ENCODE results near the gene KCNAB3.
A peak's percentile ranks its signal among the peaks of the same experiment; 100 is the strongest.

The KCNAB3 gene

GRCh38 chr17:7889166-7889955 lies 40.3 kb downstream of the KCNAB3 start:
- TF ChIP-seq TAF1 (IDR thresholded peaks at IDR 0.05; ENCODE audit: low read depth) = peak; percentile 28; the same call in 1 of the 2 replicates
- peak; percentile 62 for TF ChIP-seq TEAD4 (IDR thresholded peaks at IDR 0.05)
- TF ChIP-seq ZBTB7A (IDR thresholded peaks at IDR 0.05; ENCODE audit: low read depth) = peak; percentile 80; the same call in 1 of the 2 replicates
- TF ChIP-seq CREB1 (IDR thresholded peaks at IDR 0.05; ENCODE audit: low read depth) = no peak
- no peak for TF ChIP-seq EGR1 (IDR thresholded peaks at IDR 0.05)
- TF ChIP-seq CEBPB (IDR thresholded peaks at IDR 0.05) = no peak
- peak; percentile 98 for TF ChIP-seq NFIC (IDR thresholded peaks at IDR 0.05)
- 0 out of 2 replicates have a peak, but pooled peaks have one; percentile 29 for TF ChIP-seq USF1 (IDR thresholded peaks at IDR 0.05)
- TF ChIP-seq EP300 (IDR thresholded peaks at IDR 0.05; ENCODE audit: borderline replicate concordance) = peak; percentile 69
- TF ChIP-seq RAD21 (IDR thresholded peaks at IDR 0.05; ENCODE audit: low read depth) = peak; percentile 29; the same call in 1 of the 2 replicates
- TF ChIP-seq TCF12 (IDR thresholded peaks at IDR 0.05; ENCODE audit: low read depth) = peak; percentile 81
- TF ChIP-seq MAX (IDR thresholded peaks at IDR 0.05) = peak; percentile 67
- TF ChIP-seq YY1 (IDR thresholded peaks at IDR 0.05; ENCODE audit: low read depth) = peak; percentile 69
- no peak for TF ChIP-seq FOXM1 (IDR thresholded peaks at IDR 0.05; ENCODE audit: borderline replicate concordance, low read depth)
- no peak for TF ChIP-seq REST (IDR thresholded peaks at IDR 0.05; ENCODE audit: low read depth)

GRCh38 chr17:7888184-7888920 lies 41.3 kb downstream of the KCNAB3 start, which contains the start of gene CHD3:
Gene CHD3, plus strand, starts transcription at chr17:7888789. Its CDS starts 212 bp downstream, at chr17:7889001.
- TF ChIP-seq RAD21 (IDR thresholded peaks at IDR 0.05; ENCODE audit: low read depth) (no peak), TEAD4 (IDR thresholded peaks at IDR 0.05) (no peak), TCF12 (IDR thresholded peaks at IDR 0.05; ENCODE audit: low read depth) (peak; percentile 61; the same call in 1 of the 2 replicates), MAX (IDR thresholded peaks at IDR 0.05) (peak; percentile 42; the same call in 1 of the 2 replicates), ZBTB7A (IDR thresholded peaks at IDR 0.05; ENCODE audit: low read depth) (no peak), FOXM1 (IDR thresholded peaks at IDR 0.05; ENCODE audit: borderline replicate concordance, low read depth) (no peak), USF1 (IDR thresholded peaks at IDR 0.05) (no peak), EGR1 (IDR thresholded peaks at IDR 0.05) (no peak; the same call in 1 of the 2 replicates), NFIC (IDR thresholded peaks at IDR 0.05) (peak; percentile 38; the same call in 1 of the 2 replicates), REST (IDR thresholded peaks at IDR 0.05; ENCODE audit: low read depth) (no peak), CREB1 (IDR thresholded peaks at IDR 0.05; ENCODE audit: low read depth) (no peak), CEBPB (IDR thresholded peaks at IDR 0.05) (no peak), YY1 (IDR thresholded peaks at IDR 0.05; ENCODE audit: low read depth) (no peak), TAF1 (IDR thresholded peaks at IDR 0.05; ENCODE audit: low read depth) (no peak), EP300 (IDR thresholded peaks at IDR 0.05; ENCODE audit: borderline replicate concordance) (peak; percentile 45; the same call in 1 of the 2 replicates)

GRCh38 chr17:7887482-7888183 lies 42.0 kb downstream of the KCNAB3 start:
- TF ChIP-seq RAD21 (IDR thresholded peaks at IDR 0.05; ENCODE audit: low read depth) = no peak
- 0 out of 2 replicates have a peak, but pooled peaks have one; percentile 17 for TF ChIP-seq FOXM1 (IDR thresholded peaks at IDR 0.05; ENCODE audit: borderline replicate concordance, low read depth)
- no peak for TF ChIP-seq CREB1 (IDR thresholded peaks at IDR 0.05; ENCODE audit: low read depth)
- no peak; the same call in 1 of the 2 replicates for TF ChIP-seq EP300 (IDR thresholded peaks at IDR 0.05; ENCODE audit: borderline replicate concordance)
- TF ChIP-seq ZBTB7A (IDR thresholded peaks at IDR 0.05; ENCODE audit: low read depth) = 0 out of 2 replicates have a peak, but pooled peaks have one; percentile 23
- TF ChIP-seq YY1 (IDR thresholded peaks at IDR 0.05; ENCODE audit: low read depth) = 0 out of 2 replicates have a peak, but pooled peaks have one; percentile 47
- peak; percentile 85 for TF ChIP-seq NFIC (IDR thresholded peaks at IDR 0.05)
- no peak for TF ChIP-seq TCF12 (IDR thresholded peaks at IDR 0.05; ENCODE audit: low read depth)
- TF ChIP-seq MAX (IDR thresholded peaks at IDR 0.05) = peak; percentile 33; the same call in 1 of the 2 replicates
- TF ChIP-seq REST (IDR thresholded peaks at IDR 0.05; ENCODE audit: low read depth) = no peak
- TF ChIP-seq EGR1 (IDR thresholded peaks at IDR 0.05) = 0 out of 2 replicates have a peak, but pooled peaks have one; percentile 8
- TF ChIP-seq TAF1 (IDR thresholded peaks at IDR 0.05; ENCODE audit: low read depth) = peak; percentile 38; the same call in 1 of the 2 replicates
- no peak for TF ChIP-seq TEAD4 (IDR thresholded peaks at IDR 0.05)
- no peak for TF ChIP-seq CEBPB (IDR thresholded peaks at IDR 0.05)
- TF ChIP-seq USF1 (IDR thresholded peaks at IDR 0.05) = no peak
